H9 (cell line): ENCODE measurements around the gene RPS21. TPM values are rescaled to one million over a fixed set of nuclear protein-coding genes. Genes with fewer than 3 reads are reported as not detected.

Experiments used
- DNase-seq: peaks from one replicate; pipeline ENCODE4 v3.0.0-alpha.2; 2017
- H2AFZ ChIP-seq: one replicate; pipeline ENCODE4 v1.6.1; 2013; ENCODE audit warnings: mild to moderate bottlenecking, low read length, control low read depth, moderate library complexity
- H2AK5ac ChIP-seq: 2 replicates; pipeline ENCODE4 v1.6.1; 2013; ENCODE audit warnings: low read length, control low read depth, mixed read lengths; ENCODE audit not compliant: insufficient read length
- H2BK120ac ChIP-seq: one replicate; pipeline ENCODE4 v1.6.1; 2013; ENCODE audit warnings: low read depth, mild to moderate bottlenecking, low read length, control low read depth, inconsistent platforms; ENCODE audit not compliant: poor library complexity, severe bottlenecking
- H2BK12ac ChIP-seq: 2 replicates; pipeline ENCODE4 v1.6.1; 2013; ENCODE audit warnings: low read length, control low read depth, mixed read lengths, low read depth; ENCODE audit not compliant: insufficient read length
- H2BK15ac ChIP-seq: 2 replicates; pipeline ENCODE4 v1.6.1; 2013; ENCODE audit warnings: low read depth, low read length, control low read depth
- H2BK20ac ChIP-seq: one replicate; pipeline ENCODE4 v1.6.1; 2013; ENCODE audit warnings: low read depth, mild to moderate bottlenecking, low read length, control low read depth, inconsistent platforms; ENCODE audit not compliant: poor library complexity, severe bottlenecking
- H2BK5ac ChIP-seq: 2 replicates; pipeline ENCODE4 v1.6.1; 2013; ENCODE audit warnings: low read length, control low read depth, mixed read lengths; ENCODE audit not compliant: insufficient read length
- H3K14ac ChIP-seq: 2 replicates; pipeline ENCODE4 v1.6.1; 2013; ENCODE audit warnings: low read length, control low read depth; ENCODE audit not compliant: insufficient read depth
- H3K18ac ChIP-seq: 2 replicates; pipeline ENCODE4 v1.6.1; 2013; ENCODE audit warnings: low read depth, mild to moderate bottlenecking, mixed read lengths, low read length, control low read depth; ENCODE audit not compliant: insufficient read length
- H3K23ac ChIP-seq: 2 replicates; pipeline ENCODE4 v1.6.1; 2013; ENCODE audit warnings: low read length, control low read depth, mixed read lengths, low read depth; ENCODE audit not compliant: insufficient read length
- H3K23me2 ChIP-seq: 2 replicates; pipeline ENCODE4 v1.6.1; 2013; ENCODE audit warnings: low read depth, mild to moderate bottlenecking, mixed read lengths, low read length, control low read depth; ENCODE audit not compliant: insufficient read length, poor library complexity, severe bottlenecking
- H3K27ac ChIP-seq: 2 replicates; pipeline ENCODE4 v1.5.1; 2013; ENCODE audit warnings: low read length, control low read depth, mixed read lengths, low read depth; ENCODE audit not compliant: insufficient read length
- H3K27me3 ChIP-seq: 2 replicates; pipeline ENCODE4 v1.6.1; 2013; ENCODE audit warnings: low read length, control low read depth, inconsistent platforms; ENCODE audit not compliant: insufficient read depth
- H3K4ac ChIP-seq: 2 replicates; pipeline ENCODE4 v1.6.1; 2013; ENCODE audit warnings: low read depth, mild to moderate bottlenecking, control low read depth, inconsistent platforms, low read length, moderate library complexity
- H3K4me1 ChIP-seq: 2 replicates; pipeline ENCODE4 v1.6.1; 2013; ENCODE audit warnings: low read length, control low read depth, inconsistent platforms; ENCODE audit not compliant: insufficient read depth
- H3K4me2 ChIP-seq: 2 replicates; pipeline ENCODE4 v1.6.1; 2013; ENCODE audit warnings: low read length, control low read depth, mixed read lengths; ENCODE audit not compliant: insufficient read length, insufficient read depth
- H3K56ac ChIP-seq: 2 replicates; pipeline ENCODE4 v1.6.1; 2013; ENCODE audit warnings: low read depth, mild to moderate bottlenecking, mixed read lengths, low read length, control low read depth; ENCODE audit not compliant: insufficient read length
- H3K79me1 ChIP-seq: 2 replicates; pipeline ENCODE4 v1.6.1; 2013; ENCODE audit warnings: low read depth, mild to moderate bottlenecking, moderate library complexity, low read length, control low read depth, inconsistent platforms; ENCODE audit not compliant: insufficient read depth, poor library complexity, severe bottlenecking
- H3K79me2 ChIP-seq: 2 replicates; pipeline ENCODE4 v1.6.1; 2013; ENCODE audit warnings: low read length, control low read depth, inconsistent platforms; ENCODE audit not compliant: insufficient read depth
- H3K9ac ChIP-seq: 2 replicates; pipeline ENCODE4 v1.6.1; 2013; ENCODE audit warnings: low read length, control low read depth, mixed read lengths; ENCODE audit not compliant: insufficient read length; ENCODE audit errors: extremely low read depth
- H3K9me3 ChIP-seq: one replicate; pipeline ENCODE4 v1.6.1; 2013; ENCODE audit warnings: low read depth, low read length, inconsistent platforms; ENCODE audit not compliant: control insufficient read depth
- H3T11ph ChIP-seq: one replicate; pipeline ENCODE4 v1.6.1; 2013; ENCODE audit warnings: mild to moderate bottlenecking, low read length, control low read depth, inconsistent platforms
- H4K20me1 ChIP-seq: one replicate; pipeline ENCODE4 v1.6.1; 2013; ENCODE audit not compliant: control insufficient read depth, insufficient read length, insufficient read depth
- H4K5ac ChIP-seq: 2 replicates; pipeline ENCODE4 v1.6.1; 2013; ENCODE audit warnings: low read depth, mild to moderate bottlenecking, mixed read lengths, low read length, control low read depth; ENCODE audit not compliant: insufficient read length
- H4K8ac ChIP-seq: replicated peaks from 2 replicates; pipeline ENCODE4 v1.6.1; 2013; ENCODE audit warnings: low read length, control low read depth, mixed read lengths, low read depth; ENCODE audit not compliant: insufficient read length
- H4K91ac ChIP-seq: 2 replicates; pipeline ENCODE4 v1.6.1; 2013; ENCODE audit warnings: low read depth, mild to moderate bottlenecking, moderate library complexity, mixed read lengths, low read length, control low read depth; ENCODE audit not compliant: insufficient read length
- H3K27ac Mint-ChIP-seq, 3 experiments: 2 replicates in 2 of 3; 3 replicates in 1 of 3; pipeline ENCODE4 v1.8.0; 2020 to 2021; ENCODE audit warnings: mixed read lengths in 3 of 3, mild to moderate bottlenecking in 1 of 3, moderate library complexity in 1 of 3
- H3K27me3 Mint-ChIP-seq: 2 replicates; pipeline ENCODE4 v1.8.0; 2021; ENCODE audit warnings: low read depth, mild to moderate bottlenecking, moderate library complexity, mixed read lengths
- H3K36me3 Mint-ChIP-seq, 3 experiments: 2 replicates in 2 of 3; 3 replicates in 1 of 3; pipeline ENCODE4 v1.8.0; 2020 to 2021; ENCODE audit warnings: low read depth in 3 of 3, mixed read lengths in 3 of 3; ENCODE audit not compliant: insufficient read depth in 1 of 3
- H3K4me1 Mint-ChIP-seq, 2 experiments: 2 replicates each; pipeline ENCODE4 v1.8.0; 2020; ENCODE audit warnings: mixed read lengths in 2 of 2
- H3K4me3 Mint-ChIP-seq, 2 experiments: 2 replicates in 1 of 2; 3 replicates in 1 of 2; pipeline ENCODE4 v1.8.0; 2020 to 2021; ENCODE audit warnings: mild to moderate bottlenecking in 2 of 2, mixed read lengths in 2 of 2, moderate library complexity in 1 of 2
- H3K9me3 Mint-ChIP-seq, 2 experiments: 2 replicates in 1 of 2; 3 replicates in 1 of 2; pipeline ENCODE4 v1.8.0; 2020; ENCODE audit warnings: mild to moderate bottlenecking in 2 of 2, mixed read lengths in 2 of 2, moderate library complexity in 1 of 2
- whole genome bisulfite sequencing: extraction: QIAGEN DNeasy Blood & Tissue Kit; methylation state at CpG from one replicate; pipeline ENCODE4 v1.1.7; 2013; ENCODE audit warnings: missing lambda C conversion rate, low lambda C conversion rate, mixed read lengths; ENCODE audit not compliant: insufficient read length; ENCODE audit errors: extremely low coverage; 5-methylcytosine and 5-hydroxymethylcytosine counted together
- total RNA-seq: library from RNA; stranded (reverse); gene quantifications from 2 replicates; pipeline ENCODE4 v1.2.1, GENCODE V29; 2021
- TF ChIP-seq, protein P1 (sequence below): fragments of 200-600 bp; sonication (generic); conservative IDR thresholded peaks from 3 replicates; pipeline ENCODE4 v1.8.0; 2021; ENCODE audit warnings: antibody characterized with exemption, mild to moderate bottlenecking

The RPS21 gene
- total RNA-seq, 1 experiment from 2014 or later: 1,715 TPM

- DNase-seq: peak; percentile 84
- Histone ChIP-seq H4K5ac (no peak overlapping the region), H3K27me3 (no peaks in the 10 kb centered on the region), H3K79me1 (peaks cover 3% of the 10 kb centered on the region), H3K9ac (no peak overlapping the region), H4K20me1 (no peaks in the 10 kb centered on the region), H3K23ac (no peak overlapping the region), H2BK120ac (no peak overlapping the region), H3K4me2 (peak overlapping the region; percentile 58), H2BK5ac (no peak overlapping the region), H3K9me3 (no peaks in the 10 kb centered on the region), H3K4me1 (peaks cover 9% of the 10 kb centered on the region; the same call in 1 of the 2 replicates), H2BK15ac (no peak overlapping the region), H4K91ac (no peak overlapping the region), H2AK5ac (no peak overlapping the region), H3K23me2 (peaks cover 19% of the 10 kb centered on the region), H3K56ac (no peak overlapping the region), H3K27ac (no peak overlapping the region), H3K14ac (no peak overlapping the region; the same call in 1 of the 2 replicates), H2BK20ac (no peak overlapping the region), H3K18ac (no peak overlapping the region), H3K4ac (no peak overlapping the region), H4K8ac (no peak overlapping the region), H3K79me2 (peaks cover 6% of the 10 kb centered on the region; the same call in 1 of the 2 replicates), H3T11ph (no peak overlapping the region), H2BK12ac (no peak overlapping the region), H2AFZ (no peak overlapping the region)
- no CpG with 5 or more reads among the region's 10 CpGs for WGBS
- H3K27me3 Mint-ChIP-seq: no peaks in the 10 kb centered on the region; the same call in 1 of the 2 replicates
- peak overlapping the region; percentile 63 to 74 for H3K4me3 Mint-ChIP-seq
- 0 out of 7 replicates have a peak, but pooled peaks cover 0 to 2% (median 0%) of the 10 kb centered on the region in 3 experiments for H3K36me3 Mint-ChIP-seq
- TF ChIP-seq, protein P1, sequence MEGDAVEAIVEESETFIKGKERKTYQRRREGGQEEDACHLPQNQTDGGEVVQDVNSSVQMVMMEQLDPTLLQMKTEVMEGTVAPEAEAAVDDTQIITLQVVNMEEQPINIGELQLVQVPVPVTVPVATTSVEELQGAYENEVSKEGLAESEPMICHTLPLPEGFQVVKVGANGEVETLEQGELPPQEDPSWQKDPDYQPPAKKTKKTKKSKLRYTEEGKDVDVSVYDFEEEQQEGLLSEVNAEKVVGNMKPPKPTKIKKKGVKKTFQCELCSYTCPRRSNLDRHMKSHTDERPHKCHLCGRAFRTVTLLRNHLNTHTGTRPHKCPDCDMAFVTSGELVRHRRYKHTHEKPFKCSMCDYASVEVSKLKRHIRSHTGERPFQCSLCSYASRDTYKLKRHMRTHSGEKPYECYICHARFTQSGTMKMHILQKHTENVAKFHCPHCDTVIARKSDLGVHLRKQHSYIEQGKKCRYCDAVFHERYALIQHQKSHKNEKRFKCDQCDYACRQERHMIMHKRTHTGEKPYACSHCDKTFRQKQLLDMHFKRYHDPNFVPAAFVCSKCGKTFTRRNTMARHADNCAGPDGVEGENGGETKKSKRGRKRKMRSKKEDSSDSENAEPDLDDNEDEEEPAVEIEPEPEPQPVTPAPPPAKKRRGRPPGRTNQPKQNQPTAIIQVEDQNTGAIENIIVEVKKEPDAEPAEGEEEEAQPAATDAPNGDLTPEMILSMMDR: no peak
- no peaks in the 10 kb centered on the region for H3K9me3 Mint-ChIP-seq
- 0 out of 7 replicates have a peak overlapping the region, but pooled peaks of 1 of the 3 experiments have one; percentile 44 for H3K27ac Mint-ChIP-seq
- peaks cover 37 to 55% of the 10 kb centered on the region in 2 experiments for H3K4me1 Mint-ChIP-seq
Observed at GRCh38 chr20:62365814-62366369, 21.0 kb upstream of the RPS21 start.
